ENCODE results near the gene CTIF.

GRCh38 chr18:48565105-48565504, 26.3 kb downstream of the CTIF start:
- TF ChIP-seq CTCF (IDR thresholded peaks at IDR 0.05) (no peak), POLR2A (IDR thresholded peaks at IDR 0.05) (no peak)
